Osteoblast (primary cell): ENCODE measurements around the gene HOXA11. TPM values are rescaled to one million over a fixed set of nuclear protein-coding genes. Genes with fewer than 3 reads are reported as not detected.

ENCODE experiments used
- DNase-seq: peaks from one replicate; pipeline ENCODE4 v3.0.0; 2011; ENCODE audit warnings: low spot score, mixed read lengths; ENCODE audit not compliant: insufficient read length; ENCODE audit errors: missing footprints
- H2AFZ ChIP-seq: 2 replicates; pipeline ENCODE4 v1.6.0; 2011; ENCODE audit warnings: mild to moderate bottlenecking, low read length
- H3K27ac ChIP-seq: 2 replicates; pipeline ENCODE4 v1.5.1; 2011; ENCODE audit warnings: mild to moderate bottlenecking, low read depth, low read length, moderate library complexity
- H3K27me3 ChIP-seq: 2 replicates; pipeline ENCODE4 v1.6.0; 2012; ENCODE audit warnings: mild to moderate bottlenecking, control low read depth, inconsistent platforms, low read length, moderate library complexity; ENCODE audit not compliant: insufficient read depth
- H3K36me3 ChIP-seq: 2 replicates; pipeline ENCODE4 v1.5.1; 2011; ENCODE audit warnings: mild to moderate bottlenecking, low read length, control low read depth, moderate library complexity; ENCODE audit not compliant: insufficient read depth
- H3K4me1 ChIP-seq: 2 replicates; pipeline ENCODE4 v1.5.1; 2011; ENCODE audit warnings: mild to moderate bottlenecking, low read length, control low read depth, moderate library complexity; ENCODE audit not compliant: insufficient read depth
- H3K4me2 ChIP-seq: 2 replicates; pipeline ENCODE4 v1.6.0; 2011; ENCODE audit warnings: mild to moderate bottlenecking, low read length; ENCODE audit not compliant: insufficient read depth
- H3K4me3 ChIP-seq: fragments of 200-600 bp; sonication (generic); 3 replicates; pipeline ENCODE4 v1.5.1; 2012; ENCODE audit warnings: mild to moderate bottlenecking, low read length, inconsistent platforms; ENCODE audit not compliant: insufficient read depth
- H3K79me2 ChIP-seq: 2 replicates; pipeline ENCODE4 v1.6.0; 2012; ENCODE audit warnings: mild to moderate bottlenecking, low read length, control low read depth, inconsistent platforms; ENCODE audit not compliant: insufficient read depth
- H3K9me3 ChIP-seq: 2 replicates; pipeline ENCODE4 v1.5.1; 2011; ENCODE audit warnings: low read depth, low read length, control low read depth
- H4K20me1 ChIP-seq: 2 replicates; pipeline ENCODE4 v1.6.0; 2012; ENCODE audit warnings: mild to moderate bottlenecking, low read length, control low read depth; ENCODE audit not compliant: insufficient read depth
- total RNA-seq: library from RNA; depleted of rRNA; stranded (reverse); fragments of >200 nt; gene quantifications from 2 replicates; pipeline ENCODE4 v1.2.3, GENCODE V29; 2012
- TF ChIP-seq, protein P1 (sequence below): IDR thresholded peaks from 2 replicates; pipeline ENCODE4 v1.5.1; 2011; ENCODE audit warnings: mild to moderate bottlenecking, low read depth, low read length, moderate library complexity; ENCODE audit errors: extremely low read depth

The HOXA11 gene
- total RNA-seq, 1 donor, result 15.2 TPM

DNA sequence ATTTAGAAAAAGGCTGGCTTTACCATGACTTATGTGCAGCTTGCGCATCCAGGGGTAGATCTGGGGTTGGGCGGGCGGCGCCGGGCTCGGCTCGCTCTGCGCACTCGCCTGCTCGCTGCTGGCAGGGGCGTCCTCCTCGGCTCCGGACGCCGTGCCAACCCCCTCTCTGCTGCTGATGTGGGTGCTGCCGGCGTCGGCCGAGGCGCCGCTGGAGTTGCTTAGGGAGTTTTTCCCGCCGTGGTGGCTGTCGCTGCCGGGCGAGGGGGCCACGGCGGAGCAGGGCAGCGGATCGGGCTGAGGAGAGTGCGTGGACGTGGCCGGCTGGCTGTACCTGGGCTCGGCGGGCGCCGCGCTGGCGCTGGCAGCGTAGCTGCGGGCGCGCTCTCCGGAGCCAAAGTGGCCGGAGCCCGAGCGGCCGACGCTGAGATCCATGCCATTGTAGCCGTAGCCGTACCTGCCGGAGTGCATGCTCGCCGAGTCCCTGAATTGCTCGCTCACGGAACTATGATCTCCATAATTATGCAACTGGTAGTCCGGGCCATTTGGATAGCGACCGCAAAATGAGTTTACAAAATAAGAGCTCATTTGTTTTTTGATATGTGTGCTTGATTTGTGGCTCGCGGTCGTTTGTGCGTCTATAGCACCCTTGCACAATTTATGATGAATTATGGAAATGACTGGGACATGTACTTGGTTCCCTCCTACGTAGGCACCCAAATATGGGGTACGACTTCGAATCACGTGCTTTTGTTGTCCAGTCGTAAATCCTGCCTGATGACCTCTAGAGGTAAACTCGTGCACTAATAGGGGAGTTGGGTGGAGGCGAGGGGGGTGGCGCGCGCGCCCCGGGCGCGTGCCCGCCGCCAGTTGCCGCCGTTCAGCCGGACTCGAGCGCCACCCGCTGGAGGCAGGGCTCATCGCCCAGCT is 41.7 kb downstream of the HOXA11 start, which contains the start of gene HOXA5:
Gene HOXA5, minus strand, starts transcription at position 659 of the 927 bp plus-strand sequence. Its CDS starts 74 bp downstream, at position 585.
- peak within 1 kb of the TSS; percentile 63 for H3K4me3 ChIP-seq
- H3K36me3 ChIP-seq, result peaks cover 59% of the 10 kb centered on the region
- H3K4me2 ChIP-seq, result peak within 1 kb of the TSS; percentile 59
- H3K79me2 ChIP-seq, result peaks cover 92% of the 10 kb centered on the region
- H2AFZ ChIP-seq, result no peak within 1 kb of the TSS
- peak; percentile 96 for DNase-seq
- no peaks in the 10 kb centered on the region for H3K27me3 ChIP-seq
- peaks cover 4% of the 10 kb centered on the region for H4K20me1 ChIP-seq
- peaks cover 14% of the 10 kb centered on the region for H3K4me1 ChIP-seq
- TF ChIP-seq, protein P1, sequence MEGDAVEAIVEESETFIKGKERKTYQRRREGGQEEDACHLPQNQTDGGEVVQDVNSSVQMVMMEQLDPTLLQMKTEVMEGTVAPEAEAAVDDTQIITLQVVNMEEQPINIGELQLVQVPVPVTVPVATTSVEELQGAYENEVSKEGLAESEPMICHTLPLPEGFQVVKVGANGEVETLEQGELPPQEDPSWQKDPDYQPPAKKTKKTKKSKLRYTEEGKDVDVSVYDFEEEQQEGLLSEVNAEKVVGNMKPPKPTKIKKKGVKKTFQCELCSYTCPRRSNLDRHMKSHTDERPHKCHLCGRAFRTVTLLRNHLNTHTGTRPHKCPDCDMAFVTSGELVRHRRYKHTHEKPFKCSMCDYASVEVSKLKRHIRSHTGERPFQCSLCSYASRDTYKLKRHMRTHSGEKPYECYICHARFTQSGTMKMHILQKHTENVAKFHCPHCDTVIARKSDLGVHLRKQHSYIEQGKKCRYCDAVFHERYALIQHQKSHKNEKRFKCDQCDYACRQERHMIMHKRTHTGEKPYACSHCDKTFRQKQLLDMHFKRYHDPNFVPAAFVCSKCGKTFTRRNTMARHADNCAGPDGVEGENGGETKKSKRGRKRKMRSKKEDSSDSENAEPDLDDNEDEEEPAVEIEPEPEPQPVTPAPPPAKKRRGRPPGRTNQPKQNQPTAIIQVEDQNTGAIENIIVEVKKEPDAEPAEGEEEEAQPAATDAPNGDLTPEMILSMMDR, result peak; percentile 37
- peak within 1 kb of the TSS; percentile 37 for H3K27ac ChIP-seq
- H3K9me3 ChIP-seq, result no peaks in the 10 kb centered on the region

DNA sequence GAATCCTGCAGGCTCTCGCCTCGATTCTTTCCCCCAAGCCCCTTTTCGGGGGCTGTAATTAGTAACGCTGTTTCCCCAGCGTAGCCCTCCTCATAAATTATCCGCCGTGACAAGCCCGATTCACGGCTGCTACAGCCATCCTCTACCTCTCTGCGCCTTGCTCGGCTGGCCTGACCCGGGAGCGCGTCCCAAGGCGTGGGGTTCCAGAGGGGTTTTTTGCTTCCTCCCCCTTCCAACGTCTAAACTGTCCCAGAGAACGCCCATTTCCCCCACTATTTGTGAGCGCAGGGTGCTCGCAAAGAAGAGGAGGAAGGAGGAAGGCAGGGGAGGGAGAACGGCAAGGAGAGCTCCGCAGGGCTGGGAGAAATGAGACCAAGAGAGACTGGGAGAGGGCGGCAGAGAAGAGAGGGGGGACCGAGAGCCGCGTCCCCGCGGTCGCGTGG is 42.4 kb downstream of the HOXA11 start:
- peaks cover 90% of the 10 kb centered on the region for H3K79me2 ChIP-seq
- peaks cover 4% of the 10 kb centered on the region for H4K20me1 ChIP-seq
- TF ChIP-seq, protein P1, result no peak
- peak overlapping the region; percentile 37 for H3K27ac ChIP-seq
- no peaks in the 10 kb centered on the region for H3K9me3 ChIP-seq
- no peak for DNase-seq
- peaks cover 59% of the 10 kb centered on the region for H3K36me3 ChIP-seq
- no peaks in the 10 kb centered on the region for H3K27me3 ChIP-seq
- H3K4me3 ChIP-seq, result peak overlapping the region; percentile 63
- H2AFZ ChIP-seq, result no peak overlapping the region
- H3K4me2 ChIP-seq, result peak overlapping the region; percentile 43
- H3K4me1 ChIP-seq, result peaks cover 16% of the 10 kb centered on the region

DNA sequence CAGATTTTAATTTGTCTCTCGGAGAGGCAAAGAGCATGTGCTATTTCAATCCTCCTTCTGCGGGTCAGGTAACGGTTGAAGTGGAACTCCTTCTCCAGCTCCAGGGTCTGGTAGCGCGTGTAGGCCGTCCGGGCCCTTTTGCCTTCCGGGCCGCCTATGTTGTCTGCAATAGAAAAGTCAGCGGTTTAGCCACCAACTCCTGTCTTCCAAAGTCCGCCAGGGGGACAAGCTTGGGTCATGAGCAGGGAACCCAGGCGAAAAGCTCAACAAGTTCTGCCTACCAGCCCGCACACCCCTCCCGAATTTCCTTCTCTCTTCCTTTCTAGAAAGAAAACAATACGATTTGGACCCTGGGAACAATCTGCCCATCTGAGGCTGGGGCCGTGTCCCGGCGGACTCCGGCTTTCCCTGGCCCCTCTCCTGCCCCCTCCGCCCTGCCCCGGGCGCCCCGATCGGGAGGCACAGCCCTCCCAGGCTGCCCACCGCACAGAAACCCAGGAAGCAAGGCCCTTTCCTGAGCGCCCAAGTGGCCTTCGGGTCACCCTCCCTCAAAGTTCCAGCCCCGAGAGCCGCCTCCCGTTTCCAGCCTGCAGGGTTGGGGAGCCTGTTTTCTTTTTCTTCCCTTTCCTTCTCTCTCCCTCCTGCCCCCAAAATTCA is 43.0 kb downstream of the HOXA11 start:
- Histone ChIP-seq H3K27me3 (no peaks in the 10 kb centered on the region), H2AFZ (no peak overlapping the region), H3K4me1 (peaks cover 16% of the 10 kb centered on the region), H3K4me2 (peak overlapping the region; percentile 43), H3K4me3 (peak overlapping the region; percentile 63), H3K79me2 (peaks cover 85% of the 10 kb centered on the region), H4K20me1 (peaks cover 4% of the 10 kb centered on the region), H3K27ac (peak overlapping the region; percentile 37), H3K36me3 (peaks cover 59% of the 10 kb centered on the region), H3K9me3 (no peaks in the 10 kb centered on the region)
- peak; percentile 85 for DNase-seq
- TF ChIP-seq, protein P1, result no peak
